NCI-H146 treated with DMSO at 0.1 percent for 48 hours (cell line): ENCODE data around the gene GPR146.

ENCODE experiments used
- DNase-seq: peaks from one replicate; lab custom pipeline; 2025; ENCODE audit not compliant: unreplicated experiment; lab: John Stamatoyannopoulos, UW

GPR146 gene

DNA sequence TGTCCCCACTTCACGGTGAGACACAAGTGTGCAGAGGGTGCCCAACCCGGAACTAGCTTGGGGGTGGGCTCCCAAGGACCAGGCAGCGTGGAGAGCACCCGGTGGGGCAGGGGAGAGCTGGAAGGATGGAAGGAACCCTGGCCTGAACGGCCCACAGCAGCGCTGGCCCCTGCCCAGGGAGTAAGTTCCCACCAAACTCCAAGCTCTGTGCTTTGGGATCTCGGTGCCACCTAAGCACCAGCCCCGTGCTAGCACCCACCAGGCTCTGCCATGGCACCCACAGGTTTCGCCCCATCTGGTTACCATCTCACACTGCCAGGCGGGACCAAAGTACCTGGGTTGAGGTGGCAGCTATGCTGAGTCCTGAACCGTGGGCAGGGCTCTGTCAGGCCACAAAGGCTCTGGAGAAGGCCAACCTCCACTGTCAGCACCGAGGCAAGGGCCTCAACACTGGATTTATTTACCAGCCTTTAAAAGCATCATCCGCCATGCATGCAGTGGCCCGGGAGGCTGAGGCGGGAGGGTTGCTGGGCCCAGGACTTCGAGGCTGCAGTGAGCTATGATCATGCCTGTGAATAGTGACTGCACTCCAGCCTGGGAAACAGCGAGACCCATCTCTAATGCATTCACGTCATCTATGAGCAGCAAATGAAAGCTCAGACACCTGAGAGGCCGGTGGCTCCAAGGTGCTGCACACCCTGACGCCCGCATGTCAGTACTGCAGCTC is 59.6 kb downstream of the GPR146 start:
- no peak for DNase-seq

DNA sequence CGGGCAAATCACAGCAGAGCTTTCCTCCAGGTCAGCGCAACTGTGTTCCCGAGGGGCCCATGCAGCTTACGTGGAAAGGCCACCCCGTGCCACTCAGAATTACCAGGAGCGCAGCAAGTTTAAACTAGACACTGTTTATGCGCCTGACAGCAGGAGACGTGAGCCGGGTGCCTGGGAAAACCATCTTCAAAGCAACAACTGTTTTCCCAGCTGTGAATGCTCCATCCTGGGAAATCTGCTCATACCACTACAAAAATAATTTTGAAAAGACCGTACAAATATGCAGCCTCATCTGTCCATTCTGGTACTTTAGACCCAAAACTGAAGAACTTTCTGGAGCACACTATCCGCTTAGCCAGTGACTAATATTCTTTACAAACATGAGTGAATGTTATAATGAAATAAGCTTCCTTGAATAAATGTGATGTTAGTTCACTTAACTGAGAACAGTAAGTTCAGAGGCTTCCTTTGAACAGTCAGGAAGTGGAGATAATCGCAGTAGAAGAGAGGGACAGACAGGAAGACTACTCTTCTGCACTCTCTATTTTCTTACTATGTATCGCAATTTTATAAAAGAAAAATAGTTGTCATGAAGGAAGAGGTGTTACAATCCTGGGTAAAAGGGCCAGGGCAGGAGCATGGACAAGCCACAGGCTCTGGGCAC is 60.3 kb downstream of the GPR146 start:
- DNase-seq = no peak

DNA sequence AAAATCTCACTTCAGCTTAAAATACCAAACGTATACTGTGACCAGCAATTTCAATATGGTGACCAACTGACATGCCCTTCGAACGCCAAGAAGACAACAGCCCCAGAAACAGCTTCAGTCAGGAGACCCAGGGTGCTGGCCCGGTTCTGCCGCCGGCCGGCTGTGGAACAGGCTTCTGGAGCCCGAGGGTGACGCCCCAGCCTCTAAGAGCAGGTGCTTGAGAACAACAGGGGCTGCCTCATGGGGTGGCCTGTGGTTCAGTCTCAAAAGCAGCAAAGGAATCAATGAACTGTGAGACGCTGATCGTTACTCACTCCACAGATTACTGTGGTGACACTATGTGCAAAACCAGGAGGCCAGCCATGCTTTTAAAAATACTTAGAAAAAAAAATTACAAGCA is 60.8 kb downstream of the GPR146 start:
- no peak for DNase-seq

DNA sequence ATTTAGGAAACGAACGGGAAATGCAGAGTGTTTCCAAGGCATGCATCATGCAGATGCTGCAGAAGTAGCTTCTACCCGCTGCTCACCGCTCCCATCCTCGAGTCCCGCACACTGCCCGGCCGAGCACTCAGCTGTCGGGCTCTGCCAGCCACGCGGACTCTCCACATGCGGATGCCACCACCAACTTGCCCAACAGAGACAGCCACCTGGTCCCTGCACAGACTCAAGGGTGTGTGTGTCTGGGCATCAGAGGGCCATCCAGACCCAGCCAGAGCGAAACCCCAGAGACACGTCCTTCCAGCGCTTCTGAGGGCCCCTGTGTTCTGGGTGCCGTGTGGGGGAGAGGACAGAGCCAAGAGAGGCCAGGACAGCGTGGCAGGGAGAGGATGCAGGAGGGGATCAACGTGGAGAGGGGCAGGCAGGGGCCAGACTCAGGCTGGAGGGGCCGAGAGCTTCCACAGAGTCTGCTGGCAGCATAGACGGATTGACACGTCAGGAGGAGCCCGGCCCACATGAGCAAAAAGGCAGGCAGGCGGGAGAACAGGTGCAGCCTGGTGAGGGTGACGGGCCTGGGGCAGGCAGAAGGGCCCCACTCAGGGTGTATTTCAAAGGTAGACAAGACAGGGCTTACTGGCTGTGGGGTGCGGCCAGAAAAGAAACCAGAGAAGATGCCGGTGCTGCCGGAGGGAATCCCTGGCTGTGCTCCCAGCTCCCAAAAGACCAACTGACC is 61.9 kb downstream of the GPR146 start:
- DNase-seq = no peak

DNA sequence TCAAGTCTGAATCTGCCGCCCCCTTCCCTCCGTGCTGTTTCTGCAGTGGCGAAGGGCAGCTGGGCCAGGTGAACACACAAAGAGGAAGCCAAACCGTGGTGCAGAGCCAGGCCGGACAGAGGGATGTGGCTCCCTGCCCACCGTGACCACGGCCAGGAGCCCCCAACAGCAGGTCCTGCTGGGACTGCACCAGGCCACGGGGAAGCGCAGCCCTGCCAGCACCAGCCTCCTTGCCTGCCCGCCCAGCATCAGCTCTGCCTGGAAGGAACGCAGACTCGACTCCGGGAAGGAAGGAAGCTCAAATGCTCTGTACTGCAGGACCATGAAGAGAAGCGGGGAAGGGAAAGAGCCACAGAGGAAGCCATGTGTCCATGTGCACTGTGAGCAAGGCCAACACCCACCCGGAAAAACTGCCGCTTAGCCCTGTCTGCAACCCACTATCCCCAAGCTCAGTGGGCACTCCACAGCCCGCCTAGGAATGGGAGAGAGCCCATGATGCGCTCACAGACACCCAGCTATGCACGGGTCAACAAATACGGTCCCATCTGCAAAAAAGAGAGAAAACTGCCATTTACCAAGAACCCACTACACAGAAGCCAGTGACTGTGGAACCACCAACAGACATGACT is 62.6 kb downstream of the GPR146 start:
- no peak for DNase-seq

DNA sequence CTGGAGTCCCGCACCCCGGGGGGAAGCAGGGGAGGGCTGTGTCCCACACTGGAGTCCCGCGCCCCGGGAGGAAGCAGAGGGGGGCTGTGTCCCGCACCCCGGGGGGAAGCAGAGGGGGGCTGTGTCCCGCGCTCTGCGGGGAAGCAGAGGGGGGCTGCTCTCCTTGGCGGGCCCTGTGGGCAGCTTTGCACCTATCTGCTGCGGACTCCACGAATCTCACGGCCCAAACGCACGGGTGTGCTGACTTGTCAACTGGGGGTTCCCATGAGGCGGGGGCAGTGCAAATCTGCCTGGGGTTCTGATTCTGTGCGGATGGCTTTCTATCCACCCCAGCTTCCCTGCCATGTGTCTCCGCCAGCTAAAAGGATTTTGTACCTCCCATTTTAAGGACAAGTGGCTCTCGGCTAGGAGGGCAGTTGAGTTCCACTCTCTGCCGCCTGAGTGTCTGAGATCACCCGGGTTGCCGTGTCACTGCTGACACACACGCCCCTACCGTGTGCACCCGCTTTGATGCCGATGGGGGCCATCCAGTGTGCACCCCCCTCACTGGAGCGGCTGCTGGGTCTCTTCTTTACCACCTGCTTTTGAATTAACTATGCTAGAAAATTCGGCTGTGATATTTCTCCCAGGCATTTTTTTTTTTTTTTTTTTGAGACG is 64.0 kb downstream of the GPR146 start:
- no peak for DNase-seq
